GM04503 (cell line): Measurements from ENCODE around the gene LZTR1.

Experiments
- DNase-seq: peaks from one replicate; pipeline ENCODE4 v3.0.0-alpha.2; 2012; ENCODE audit warnings: low read depth

Gene LZTR1

GRCh38 chr22:21015466-21016006 is 33.4 kb downstream of the LZTR1 start:
- no peak for DNase-seq

- no peak for DNase-seq
These were observed 34.7 kb downstream of the LZTR1 start for GRCh38 chr22:21016644-21017420.

GRCh38 chr22:21018314-21018713 is 36.2 kb downstream of the LZTR1 start:
- DNase-seq = no peak

- DNase-seq = no peak
These were observed 38.8 kb downstream of the LZTR1 start for GRCh38 chr22:21020802-21021429.

GRCh38 chr22:21022507-21022906 is 40.4 kb downstream of the LZTR1 start:
- no peak for DNase-seq

GRCh38 chr22:21022955-21023614 is 41.0 kb downstream of the LZTR1 start:
- DNase-seq = no peak

- DNase-seq = no peak
These were observed 43.2 kb downstream of the LZTR1 start for GRCh38 chr22:21025266-21025665.

- DNase-seq = no peak
These were observed 44.0 kb downstream of the LZTR1 start for GRCh38 chr22:21025763-21026755.

- no peak for DNase-seq
These were observed 44.9 kb downstream of the LZTR1 start for GRCh38 chr22:21026783-21027692.

- no peak for DNase-seq
These were observed 46.5 kb downstream of the LZTR1 start for GRCh38 chr22:21028277-21029251.

- no peak for DNase-seq
These were observed 47.5 kb downstream of the LZTR1 start for GRCh38 chr22:21029486-21030025.

GRCh38 chr22:21030032-21030431 is 47.9 kb downstream of the LZTR1 start:
- DNase-seq = no peak

GRCh38 chr22:21030621-21031544 is 48.8 kb downstream of the LZTR1 start:
- DNase-seq = no peak

- no peak for DNase-seq
These were observed 49.5 kb downstream of the LZTR1 start for GRCh38 chr22:21031545-21032036.

GRCh38 chr22:21032037-21032867 is 50.2 kb downstream of the LZTR1 start, which contains the start of gene SLC7A4:
TSS of gene SLC7A4 (minus strand) at chr22:21032561. CDS start at chr22:21031812, 749 bp downstream.
- no peak for DNase-seq

- no peak for DNase-seq
These were observed 51.0 kb downstream of the LZTR1 start for GRCh38 chr22:21032868-21033688.
